Activated CD4-positive, alpha-beta T cell treated with anti-CD3 and anti-CD28 coated beads, Interleukin-10, Interleukin-2, amounts not matched to agents 100 ng/mL and 50 ng/mL, durations not matched to agents 16 hours and 8 hours (primary cell): ENCODE measurements around the gene ZNF407.

Experiments used
- DNase-seq: peaks from one replicate; pipeline ENCODE4 v3.0.0-alpha.2; 2020

Gene ZNF407

GRCh38 chr18:74982946-74983635, 385.4 kb downstream of the ZNF407 start:
- no peak for DNase-seq

- peak; percentile 12 for DNase-seq
These were observed 391.5 kb downstream of the ZNF407 start for GRCh38 chr18:74989134-74989533.

- peak; percentile 58 for DNase-seq
These were observed 393.0 kb downstream of the ZNF407 start for GRCh38 chr18:74990563-74991081.

- peak; percentile 84 for DNase-seq
These were observed 397.1 kb downstream of the ZNF407 start for GRCh38 chr18:74994502-74995418.

- no peak for DNase-seq
These were observed 397.7 kb downstream of the ZNF407 start for GRCh38 chr18:74995419-74995736.

GRCh38 chr18:74996055-74996454, 398.4 kb downstream of the ZNF407 start:
- peak; percentile 52 for DNase-seq

- no peak for DNase-seq
These were observed 399.3 kb downstream of the ZNF407 start for GRCh38 chr18:74996996-74997395.

- DNase-seq: no peak
These were observed 403.2 kb downstream of the ZNF407 start for GRCh38 chr18:75000920-75001319.

GRCh38 chr18:75003039-75003438, 405.4 kb downstream of the ZNF407 start:
- DNase-seq: no peak

- DNase-seq: no peak
These were observed 406.4 kb downstream of the ZNF407 start for GRCh38 chr18:75003764-75004690.

GRCh38 chr18:75005626-75006025, 408.0 kb downstream of the ZNF407 start:
- DNase-seq: no peak

GRCh38 chr18:75008186-75008585, 410.5 kb downstream of the ZNF407 start:
- DNase-seq: no peak

GRCh38 chr18:75009296-75009695, 411.6 kb downstream of the ZNF407 start:
- no peak for DNase-seq

- no peak for DNase-seq
These were observed 412.2 kb downstream of the ZNF407 start for GRCh38 chr18:75009878-75010277.

GRCh38 chr18:75010278-75010677, 412.6 kb downstream of the ZNF407 start:
- no peak for DNase-seq

- DNase-seq: no peak
These were observed 413.0 kb downstream of the ZNF407 start for GRCh38 chr18:75010689-75011088.

- DNase-seq: no peak
These were observed 418.5 kb downstream of the ZNF407 start for GRCh38 chr18:75016025-75016717.

- DNase-seq: no peak
These were observed 425.8 kb downstream of the ZNF407 start for GRCh38 chr18:75023473-75023872.

- no peak for DNase-seq
These were observed 427.2 kb downstream of the ZNF407 start for GRCh38 chr18:75024871-75025270.

- peak; percentile 25 for DNase-seq
These were observed 427.9 kb downstream of the ZNF407 start for GRCh38 chr18:75025573-75025972.

- DNase-seq: peak; percentile 18
These were observed 431.8 kb downstream of the ZNF407 start for GRCh38 chr18:75029481-75029880.

GRCh38 chr18:75031717-75032317, 434.1 kb downstream of the ZNF407 start:
- no peak for DNase-seq
